MM.1S (cell line): Measurements from ENCODE around the gene PISD.
"Not testable (repeated sequence)": the region's sequence is repeated elsewhere in the genome, so short reads cannot be mapped to it uniquely, and the experiment has no call there.

Experiments
- DNase-seq: peaks from one replicate; pipeline ENCODE4 v3.0.0-alpha.2; 2015
- H2AFZ ChIP-seq: fragments of 300-600 bp; sonication (generic); 2 replicates; pipeline ENCODE4 v1.6.0; 2016; ENCODE audit warnings: antibody characterized with exemption, low read length
- H3F3A ChIP-seq: fragments of 300-600 bp; sonication (generic); 2 replicates; pipeline ENCODE4 v1.6.1; 2016; ENCODE audit warnings: mild to moderate bottlenecking, antibody characterized with exemption, low read length, moderate library complexity, mixed read lengths; ENCODE audit not compliant: insufficient read depth
- H3K27ac ChIP-seq: fragments of 300-600 bp; sonication (generic); 2 replicates; pipeline ENCODE4 v1.5.1; 2016; ENCODE audit warnings: mild to moderate bottlenecking, low read length
- H3K27me3 ChIP-seq: fragments of 300-600 bp; sonication (generic); replicated peaks from 2 replicates; pipeline ENCODE4 v1.6.0; 2016; ENCODE audit warnings: low read length; ENCODE audit not compliant: insufficient read depth
- H3K36me3 ChIP-seq: fragments of 300-600 bp; sonication (generic); replicated peaks from 2 replicates; pipeline ENCODE4 v1.6.1; 2016; ENCODE audit warnings: mild to moderate bottlenecking, low read length, mixed read lengths; ENCODE audit not compliant: insufficient read depth
- H3K4me1 ChIP-seq: fragments of 300-600 bp; sonication (generic); 2 replicates; pipeline ENCODE4 v1.6.1; 2016; ENCODE audit warnings: low read length, mixed read lengths
- H3K4me2 ChIP-seq: fragments of 300-600 bp; sonication (generic); 2 replicates; pipeline ENCODE4 v1.6.0; 2016; ENCODE audit warnings: low read depth, low read length
- H3K4me3 ChIP-seq: fragments of 300-600 bp; sonication (generic); 2 replicates; pipeline ENCODE4 v1.5.1; 2016; ENCODE audit warnings: low read length, mixed read lengths
- H3K79me2 ChIP-seq: fragments of 300-600 bp; sonication (generic); 2 replicates; pipeline ENCODE4 v1.6.1; 2016; ENCODE audit warnings: mixed run types, low read length, mixed read lengths
- H3K9ac ChIP-seq: fragments of 300-600 bp; sonication (generic); 2 replicates; pipeline ENCODE4 v1.6.1; 2016; ENCODE audit warnings: low read length, mixed read lengths
- H3K9me2 ChIP-seq: fragments of 300-600 bp; sonication (generic); replicated peaks from 2 replicates; pipeline ENCODE4 v1.6.1; 2016; ENCODE audit warnings: mild to moderate bottlenecking, low read length, mixed read lengths; ENCODE audit not compliant: insufficient read depth
- H3K9me3 ChIP-seq: fragments of 300-600 bp; sonication (generic); replicated peaks from 2 replicates; pipeline ENCODE4 v1.6.1; 2016; ENCODE audit warnings: mild to moderate bottlenecking, low read length, mixed read lengths; ENCODE audit not compliant: insufficient read depth
- H4K20me1 ChIP-seq: fragments of 300-600 bp; sonication (generic); 2 replicates; pipeline ENCODE4 v1.6.1; 2016; ENCODE audit warnings: mild to moderate bottlenecking, low read length, moderate library complexity, mixed read lengths; ENCODE audit not compliant: insufficient read depth
- CTCF ChIP-seq: fragments of 300-600 bp; sonication (generic); IDR thresholded peaks from 2 replicates; pipeline ENCODE4 v1.5.1; 2016; ENCODE audit warnings: antibody characterized with exemption, low read length, mixed read lengths
- EZH2 ChIP-seq: fragments of 300-600 bp; sonication (generic); optimal IDR thresholded peaks from 2 replicates; pipeline ENCODE3; 2017; ENCODE audit warnings: low read depth, mild to moderate bottlenecking, antibody characterized with exemption, low read length, mixed read lengths
- EZH2phosphoT487 ChIP-seq: fragments of 300-600 bp; sonication (generic); IDR thresholded peaks from 2 replicates; pipeline ENCODE4 v1.6.1; 2018; ENCODE audit warnings: antibody characterized with exemption, low read length

Gene PISD

GRCh38 chr22:31595271-31595670 is 66.7 kb downstream of the PISD start:
- no peak for DNase-seq
- no peak overlapping the region for H2AFZ ChIP-seq
- TF ChIP-seq EZH2phosphoT487 (no peak), EZH2 (no peak), CTCF (no peak)
- no peak overlapping the region for H3K9ac ChIP-seq
- H3K9me3 ChIP-seq = no peaks in the 10 kb centered on the region
- H3K9me2 ChIP-seq = no peaks in the 10 kb centered on the region
- no peaks in the 10 kb centered on the region for H3K79me2 ChIP-seq
- no peaks in the 10 kb centered on the region for H3K27me3 ChIP-seq
- no peak overlapping the region for H3K4me2 ChIP-seq
- no peaks in the 10 kb centered on the region for H3K36me3 ChIP-seq
- H3K4me3 ChIP-seq = no peak overlapping the region
- H4K20me1 ChIP-seq = no peaks in the 10 kb centered on the region
- no peaks in the 10 kb centered on the region; the same call in 1 of the 2 replicates for H3F3A ChIP-seq
- H3K4me1 ChIP-seq = no peaks in the 10 kb centered on the region
- H3K27ac ChIP-seq = no peak overlapping the region

DNA sequence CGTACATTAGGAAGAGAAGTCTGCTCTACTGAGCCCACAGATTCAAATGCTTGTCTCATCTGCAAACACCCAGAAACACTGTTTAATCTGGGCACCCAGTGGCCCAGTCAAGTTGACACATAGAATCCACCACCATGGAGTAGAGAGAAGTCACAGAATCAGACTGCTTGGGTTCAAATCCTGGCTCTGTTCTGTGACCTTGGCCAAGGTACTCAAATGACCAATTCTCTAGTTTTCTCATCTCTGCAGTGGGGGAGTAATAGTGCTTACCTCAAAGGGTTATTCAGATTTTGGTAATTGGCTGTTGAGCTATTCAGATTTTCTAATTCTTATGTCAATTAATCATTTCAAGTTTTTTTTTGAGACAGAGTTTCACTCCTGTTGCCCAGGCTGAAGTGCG is 71.9 kb downstream of the PISD start:
- not testable (repeated sequence) for H3K4me2 ChIP-seq, H3K9ac ChIP-seq, H4K20me1 ChIP-seq, DNase-seq, H3F3A ChIP-seq, H2AFZ ChIP-seq, H3K27ac ChIP-seq, H3K27me3 ChIP-seq, H3K36me3 ChIP-seq, H3K79me2 ChIP-seq, H3K9me3 ChIP-seq, H3K9me2 ChIP-seq, H3K4me3 ChIP-seq
- H3K4me1 ChIP-seq = peaks cover 13% of the 10 kb centered on the region

DNA sequence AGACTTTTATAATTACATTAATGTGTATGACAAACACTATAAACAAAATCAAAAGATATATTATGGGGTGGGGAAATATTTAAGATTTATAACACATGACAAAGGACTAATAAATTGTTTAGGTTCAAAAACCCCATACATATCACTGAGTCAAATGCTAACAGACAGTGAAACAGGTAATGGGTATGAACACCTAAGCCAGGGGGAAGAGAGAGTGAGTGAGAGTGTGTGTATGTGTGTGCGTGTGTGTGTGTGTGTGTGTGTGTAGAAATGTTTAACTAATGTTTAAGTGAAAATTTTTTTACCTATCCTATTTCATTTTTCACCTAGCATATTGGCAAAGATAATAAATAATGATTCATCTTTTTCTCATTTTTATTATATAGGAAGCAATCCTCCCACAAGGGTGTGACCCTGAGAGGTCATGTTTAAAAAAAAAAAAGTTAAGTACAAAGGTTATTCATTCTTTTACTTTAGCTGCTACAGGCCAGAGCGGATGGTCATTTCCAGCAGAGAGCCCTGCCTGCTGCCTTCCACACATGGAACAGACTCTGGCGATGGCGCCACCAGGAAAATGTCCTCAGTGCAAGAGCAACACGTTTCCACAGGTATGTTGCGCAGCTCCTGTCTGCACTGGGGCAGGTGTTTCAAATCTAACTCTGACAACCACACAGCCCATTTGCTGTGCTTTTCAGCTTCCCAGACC is 72.9 kb downstream of the PISD start:
- no peak overlapping the region for H3K27ac ChIP-seq
- no peak overlapping the region for H3K4me2 ChIP-seq
- TF ChIP-seq CTCF (no peak), EZH2 (no peak), EZH2phosphoT487 (no peak)
- no peaks in the 10 kb centered on the region for H3K9me3 ChIP-seq
- no peak overlapping the region for H3K4me3 ChIP-seq
- H4K20me1 ChIP-seq = no peaks in the 10 kb centered on the region
- H3K79me2 ChIP-seq = no peaks in the 10 kb centered on the region
- 0 out of 2 replicates have a peak, but pooled peaks cover 3% of the 10 kb centered on the region for H3K36me3 ChIP-seq
- peaks cover 14% of the 10 kb centered on the region for H3F3A ChIP-seq
- no peak overlapping the region for H2AFZ ChIP-seq
- H3K27me3 ChIP-seq = no peaks in the 10 kb centered on the region
- peaks cover 21% of the 10 kb centered on the region for H3K4me1 ChIP-seq
- no peak overlapping the region for H3K9ac ChIP-seq
- H3K9me2 ChIP-seq = no peaks in the 10 kb centered on the region
- no peak for DNase-seq

- Histone ChIP-seq H3K9me2 (no peaks in the 10 kb centered on the region), H3K9me3 (no peaks in the 10 kb centered on the region), H3K79me2 (no peaks in the 10 kb centered on the region), H4K20me1 (no peaks in the 10 kb centered on the region), H3K27me3 (no peaks in the 10 kb centered on the region), H3F3A (peaks cover 16% of the 10 kb centered on the region), H3K9ac (no peak overlapping the region), H3K36me3 (0 out of 2 replicates have a peak, but pooled peaks cover 3% of the 10 kb centered on the region), H2AFZ (no peak overlapping the region), H3K4me1 (peaks cover 35% of the 10 kb centered on the region), H3K4me2 (0 out of 2 replicates have a peak overlapping the region, but pooled peaks have one; percentile 58), H3K27ac (peak overlapping the region; percentile 71; the same call in 1 of the 2 replicates), H3K4me3 (no peak overlapping the region)
- no peak for DNase-seq
- TF ChIP-seq EZH2 (no peak), CTCF (no peak), EZH2phosphoT487 (no peak)
Observed at GRCh38 chr22:31586137-31586920, 75.7 kb downstream of the PISD start.
